K562 (cell line): ENCODE results near the gene CTNNBL1. TPM values are rescaled to one million over a fixed set of nuclear protein-coding genes. Genes with fewer than 3 reads are reported as not detected.

Experiments used
- ETV6 ChIP-seq, 3 experiments: fragments of 150-350 bp in 1 of 3; sonication (generic) in 1 of 3; formaldehyde crosslinking in 1 of 3; IDR thresholded peaks; 2 replicates each; pipeline versions ENCODE4 v1.6.1 to v1.8.0; 2014 to 2022; ENCODE audit warnings: borderline replicate concordance in 2 of 3, low read depth in 2 of 3, antibody characterized with exemption in 1 of 3, low read length in 1 of 3, mild to moderate bottlenecking in 1 of 3, missing genetic modification reagents in 1 of 3
- MAFK ChIP-seq: IDR thresholded peaks from 2 replicates; pipeline ENCODE4 v1.6.1; 2011; ENCODE audit warnings: low read length, improper control_type of control experiment
- TGIF2 ChIP-seq: sonication (generic); formaldehyde crosslinking; IDR thresholded peaks from 2 replicates; pipeline ENCODE4 v1.8.1; 2022; ENCODE audit warnings: mild to moderate bottlenecking, missing genetic modification reagents, moderate library complexity
- ZNF584 ChIP-seq: fragments of 200-800 bp; sonication (Bioruptor generic); IDR thresholded peaks from 2 replicates; pipeline ENCODE4 v1.6.1; 2016; ENCODE audit warnings: low read depth, mild to moderate bottlenecking, missing genetic modification characterization, missing compliant biosample characterization
- ZNF75A ChIP-seq: fragments of 450-650 bp; formaldehyde crosslinking; IDR thresholded peaks from 2 replicates; pipeline ENCODE4 v1.4.0; 2020; ENCODE audit warnings: mild to moderate bottlenecking
- polyA plus RNA-seq, 8 experiments: library from polyadenylated mRNA; depleted of rRNA in 4 of 8; stranded (reverse) in 5 of 8; unstranded in 3 of 8; fragments of >200 nt; fragmentation: Nextera tagmentation in 2 of 8; fragmentation: Illumina TruSeq in 1 of 8; extraction: Ambion mirVana in 2 of 8; extraction: Trizol in 1 of 8; gene quantifications; 2 replicates each; pipeline versions ENCODE4 v1.2.1 to v1.2.3, GENCODE V29; 2011 to 2014; ENCODE audit warnings: inconsistent platforms in 1 of 8, missing spikeins in 1 of 8
- total RNA-seq, 7 experiments: library from RNA; depleted of rRNA in 6 of 7; stranded (reverse); fragments of >200 nt in 6 of 7; fragmentation: Illumina TruSeq in 2 of 7; extraction: Trizol in 2 of 7; gene quantifications; 2 replicates each; pipeline versions ENCODE4 v1.2.1 to v1.2.3, GENCODE V29; 2011 to 2021; ENCODE audit warnings: low replicate concordance in 1 of 7
- TF ChIP-seq, protein P1 (sequence below): sonication (generic); formaldehyde crosslinking; IDR thresholded peaks from 2 replicates; pipeline ENCODE4 v1.8.1; 2023; ENCODE audit warnings: mild to moderate bottlenecking, missing genetic modification reagents, moderate library complexity
- TF ChIP-seq, protein P2 (sequence below): fragments of 250-450 bp; sonication (Bioruptor Pico); IDR thresholded peaks from 2 replicates; pipeline ENCODE4 v1.8.0; 2021; ENCODE audit warnings: borderline replicate concordance, mild to moderate bottlenecking, moderate library complexity; ENCODE audit not compliant: poor library complexity, severe bottlenecking
- TF ChIP-seq, protein P3 (sequence below), 2 experiments: fragments of 450-650 bp in 1 of 2; sonication (generic) in 1 of 2; formaldehyde crosslinking in 1 of 2; IDR thresholded peaks in 1 of 2; conservative IDR thresholded peaks in 1 of 2; 2 replicates each; pipeline versions ENCODE4 v1.6.1 to v1.8.1; 2016 to 2023; ENCODE audit warnings: mild to moderate bottlenecking in 2 of 2, moderate library complexity in 2 of 2, inconsistent platforms in 1 of 2, missing genetic modification reagents in 1 of 2

The CTNNBL1 gene
- total and polyA plus RNA-seq, 9 of the 15 experiments (the other 6 are each of a cell fraction or from before 2014, with no cell fraction given) = 32.4 to 85.6 (median 43.6) TPM

DNA sequence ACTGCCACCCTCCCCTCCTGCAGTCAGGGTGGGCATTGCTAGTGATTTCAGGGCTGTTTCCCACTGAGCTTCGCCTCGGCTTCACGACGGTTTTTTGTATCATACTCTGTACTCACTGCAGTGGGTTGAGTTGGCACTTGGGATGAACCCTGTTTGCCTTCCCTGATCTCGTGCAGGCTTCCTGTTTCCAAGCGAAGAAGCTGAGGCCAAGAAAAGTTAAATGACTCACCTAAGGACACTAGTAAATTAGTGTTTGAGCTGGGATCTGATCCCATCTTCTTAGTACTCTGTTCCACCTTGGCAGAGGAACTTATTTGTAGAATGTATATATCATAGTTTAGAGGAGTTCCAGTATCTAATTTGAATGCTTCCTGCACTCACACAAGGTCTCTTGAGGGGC is 158.8 kb downstream of the CTNNBL1 start (continued):
- TF ChIP-seq, protein P1, sequence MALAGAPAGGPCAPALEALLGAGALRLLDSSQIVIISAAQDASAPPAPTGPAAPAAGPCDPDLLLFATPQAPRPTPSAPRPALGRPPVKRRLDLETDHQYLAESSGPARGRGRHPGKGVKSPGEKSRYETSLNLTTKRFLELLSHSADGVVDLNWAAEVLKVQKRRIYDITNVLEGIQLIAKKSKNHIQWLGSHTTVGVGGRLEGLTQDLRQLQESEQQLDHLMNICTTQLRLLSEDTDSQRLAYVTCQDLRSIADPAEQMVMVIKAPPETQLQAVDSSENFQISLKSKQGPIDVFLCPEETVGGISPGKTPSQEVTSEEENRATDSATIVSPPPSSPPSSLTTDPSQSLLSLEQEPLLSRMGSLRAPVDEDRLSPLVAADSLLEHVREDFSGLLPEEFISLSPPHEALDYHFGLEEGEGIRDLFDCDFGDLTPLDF (CRISPR knock-in tag) = no peak
- TF ChIP-seq, protein P2, sequence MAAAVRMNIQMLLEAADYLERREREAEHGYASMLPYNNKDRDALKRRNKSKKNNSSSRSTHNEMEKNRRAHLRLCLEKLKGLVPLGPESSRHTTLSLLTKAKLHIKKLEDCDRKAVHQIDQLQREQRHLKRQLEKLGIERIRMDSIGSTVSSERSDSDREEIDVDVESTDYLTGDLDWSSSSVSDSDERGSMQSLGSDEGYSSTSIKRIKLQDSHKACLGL = no peak
- TF ChIP-seq TGIF2 (CRISPR knock-in tag) (no peak), MAFK (no peak), ETV6 (IDR thresholded peaks at IDR 0.05; ENCODE audit: borderline replicate concordance in 1 of 2, low read depth in 2 of 2, low read length in 1 of 2) (no peak), ETV6 (CRISPR knock-in tag; IDR thresholded peaks at IDR 0.05; ENCODE audit: borderline replicate concordance) (no peak), ZNF584 (CRISPR knock-in tag) (no peak), ZNF75A (CRISPR knock-in tag) (no peak)
- TF ChIP-seq, protein P3, sequence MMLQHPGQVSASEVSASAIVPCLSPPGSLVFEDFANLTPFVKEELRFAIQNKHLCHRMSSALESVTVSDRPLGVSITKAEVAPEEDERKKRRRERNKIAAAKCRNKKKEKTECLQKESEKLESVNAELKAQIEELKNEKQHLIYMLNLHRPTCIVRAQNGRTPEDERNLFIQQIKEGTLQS (IDR thresholded peaks at IDR 0.05) = no peak
- TF ChIP-seq, protein P3 (CRISPR knock-in tag; conservative IDR thresholded peaks at IDR 0.05) = no peak
